GM12872 (cell line): ENCODE data around the gene PPARG.

ENCODE experiments used
- TF ChIP-seq, protein P1 (sequence below): IDR thresholded peaks from 3 replicates; pipeline ENCODE4 v1.5.1; 2011; ENCODE audit warnings: low read depth, mild to moderate bottlenecking, low read length, moderate library complexity; ENCODE audit not compliant: insufficient read depth

PPARG gene

DNA sequence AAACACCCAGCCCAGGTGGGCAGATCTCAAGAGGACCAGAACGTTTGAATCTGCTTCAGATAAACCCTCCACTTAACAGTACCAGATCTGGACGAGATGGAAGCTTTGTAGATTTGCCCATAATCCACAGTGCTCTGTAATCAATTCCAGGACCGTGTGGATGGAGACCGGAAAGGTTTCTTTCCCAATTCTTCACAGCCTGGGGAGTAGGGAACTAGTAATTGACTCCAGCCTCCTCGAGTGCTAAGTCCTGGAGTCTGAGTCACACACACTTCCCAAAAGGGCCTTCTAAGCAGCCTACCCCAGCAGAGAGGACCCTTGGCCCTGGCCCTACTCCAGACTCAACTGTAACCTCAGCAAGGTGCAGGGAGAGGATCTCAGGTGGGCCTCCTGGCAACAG is 139.3 kb downstream of the PPARG start:
- TF ChIP-seq, protein P1, sequence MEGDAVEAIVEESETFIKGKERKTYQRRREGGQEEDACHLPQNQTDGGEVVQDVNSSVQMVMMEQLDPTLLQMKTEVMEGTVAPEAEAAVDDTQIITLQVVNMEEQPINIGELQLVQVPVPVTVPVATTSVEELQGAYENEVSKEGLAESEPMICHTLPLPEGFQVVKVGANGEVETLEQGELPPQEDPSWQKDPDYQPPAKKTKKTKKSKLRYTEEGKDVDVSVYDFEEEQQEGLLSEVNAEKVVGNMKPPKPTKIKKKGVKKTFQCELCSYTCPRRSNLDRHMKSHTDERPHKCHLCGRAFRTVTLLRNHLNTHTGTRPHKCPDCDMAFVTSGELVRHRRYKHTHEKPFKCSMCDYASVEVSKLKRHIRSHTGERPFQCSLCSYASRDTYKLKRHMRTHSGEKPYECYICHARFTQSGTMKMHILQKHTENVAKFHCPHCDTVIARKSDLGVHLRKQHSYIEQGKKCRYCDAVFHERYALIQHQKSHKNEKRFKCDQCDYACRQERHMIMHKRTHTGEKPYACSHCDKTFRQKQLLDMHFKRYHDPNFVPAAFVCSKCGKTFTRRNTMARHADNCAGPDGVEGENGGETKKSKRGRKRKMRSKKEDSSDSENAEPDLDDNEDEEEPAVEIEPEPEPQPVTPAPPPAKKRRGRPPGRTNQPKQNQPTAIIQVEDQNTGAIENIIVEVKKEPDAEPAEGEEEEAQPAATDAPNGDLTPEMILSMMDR = no peak

DNA sequence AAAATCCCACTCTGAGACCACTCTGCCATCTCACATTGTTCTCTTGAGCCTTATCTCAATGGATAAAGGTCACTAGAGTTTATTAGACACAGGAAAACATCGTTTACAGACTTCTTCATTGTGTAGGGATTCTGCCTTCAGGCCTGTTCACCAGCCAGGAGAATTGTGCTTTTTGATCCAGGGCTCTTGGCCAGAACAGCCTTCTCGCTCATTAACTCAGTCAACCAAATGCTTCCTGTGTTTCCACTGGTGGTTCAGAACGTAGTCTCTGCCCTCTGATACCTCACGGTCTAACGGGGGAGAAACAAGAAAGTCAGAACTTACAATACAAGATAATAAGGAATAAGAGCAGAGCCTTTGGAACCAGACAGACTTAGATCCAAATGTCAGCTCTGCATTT is 141.2 kb downstream of the PPARG start:
- TF ChIP-seq, protein P1 = no peak

DNA sequence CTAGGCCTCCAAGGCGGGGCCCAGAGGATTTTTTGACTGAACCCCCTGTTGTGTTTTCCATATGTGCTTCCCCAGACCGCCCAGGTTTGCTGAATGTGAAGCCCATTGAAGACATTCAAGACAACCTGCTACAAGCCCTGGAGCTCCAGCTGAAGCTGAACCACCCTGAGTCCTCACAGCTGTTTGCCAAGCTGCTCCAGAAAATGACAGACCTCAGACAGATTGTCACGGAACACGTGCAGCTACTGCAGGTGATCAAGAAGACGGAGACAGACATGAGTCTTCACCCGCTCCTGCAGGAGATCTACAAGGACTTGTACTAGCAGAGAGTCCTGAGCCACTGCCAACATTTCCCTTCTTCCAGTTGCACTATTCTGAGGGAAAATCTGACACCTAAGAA is 145.0 kb downstream of the PPARG start:
- TF ChIP-seq, protein P1 = no peak

DNA sequence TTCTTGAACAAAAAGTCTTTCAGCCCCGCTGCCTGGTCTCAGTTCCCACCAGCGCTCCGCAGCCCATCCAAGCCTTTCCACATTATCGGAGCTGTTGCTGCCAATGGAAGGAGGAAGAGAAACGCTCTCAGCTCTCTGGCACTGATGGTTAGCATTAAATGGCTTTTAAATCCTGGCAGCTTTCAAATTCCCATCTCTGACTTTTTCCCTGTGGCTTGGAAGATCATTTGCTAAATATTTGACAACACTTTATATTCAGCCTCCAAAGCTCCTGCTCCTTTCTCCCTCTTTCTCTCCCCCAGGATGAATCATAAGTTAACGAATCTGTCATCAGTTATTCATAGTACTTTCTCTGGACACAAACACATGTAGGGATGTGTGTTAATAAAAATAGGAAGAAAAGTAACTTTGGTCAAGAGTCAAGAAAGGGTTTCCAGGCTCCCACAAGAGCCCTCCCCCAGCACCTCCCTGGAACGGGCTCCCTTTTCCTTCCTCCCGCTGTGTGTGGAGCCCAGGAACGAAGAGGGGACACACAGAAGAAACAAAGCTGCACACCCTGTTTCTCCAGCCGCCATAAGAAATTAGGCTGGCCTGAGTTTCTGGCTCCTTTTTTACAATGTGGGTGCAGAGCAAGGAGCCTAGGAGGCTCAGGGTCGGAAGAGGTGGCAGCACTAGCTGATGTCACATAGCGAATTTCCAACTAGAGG is 147.8 kb downstream of the PPARG start:
- TF ChIP-seq, protein P1 = no peak

DNA sequence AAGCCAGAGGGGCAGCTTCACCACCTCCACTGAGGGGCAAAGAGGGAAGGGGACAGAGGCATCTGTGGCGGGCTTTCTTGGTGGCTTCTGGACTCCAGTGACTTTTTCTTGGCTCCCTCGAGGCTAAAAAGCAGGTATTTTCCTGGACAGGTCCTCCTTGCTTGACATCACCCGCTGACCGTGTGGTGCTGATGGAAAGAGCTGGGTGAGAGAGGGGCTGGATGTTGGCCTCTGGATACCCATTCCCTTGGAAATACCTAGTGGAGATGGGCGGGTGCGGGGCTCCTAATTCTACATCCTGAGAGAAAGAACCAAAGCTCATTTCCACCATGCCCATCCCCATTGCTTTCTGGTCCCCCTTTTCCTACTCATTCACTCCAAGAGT is 148.3 kb downstream of the PPARG start:
- TF ChIP-seq, protein P1 = no peak

DNA sequence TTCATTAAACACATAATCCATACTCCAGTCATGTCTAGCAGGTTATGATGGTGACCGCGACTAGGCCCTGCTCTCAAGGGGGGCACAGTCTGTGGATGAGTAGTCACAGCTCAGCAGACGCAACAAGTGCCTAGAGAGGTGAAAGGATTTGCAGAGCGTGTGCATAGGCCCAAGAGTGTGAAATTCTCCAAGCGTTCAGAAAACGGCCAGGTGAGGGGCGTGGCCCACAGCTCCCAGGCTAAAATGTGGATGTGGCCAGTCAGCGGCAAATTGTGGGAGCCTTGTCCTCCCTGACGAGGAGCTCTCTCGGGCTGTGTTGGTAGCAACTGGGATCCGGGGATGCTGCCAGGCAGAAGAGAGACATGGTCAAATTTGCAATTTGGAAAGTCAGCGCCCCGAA is 149.0 kb downstream of the PPARG start:
- TF ChIP-seq, protein P1 = no peak

DNA sequence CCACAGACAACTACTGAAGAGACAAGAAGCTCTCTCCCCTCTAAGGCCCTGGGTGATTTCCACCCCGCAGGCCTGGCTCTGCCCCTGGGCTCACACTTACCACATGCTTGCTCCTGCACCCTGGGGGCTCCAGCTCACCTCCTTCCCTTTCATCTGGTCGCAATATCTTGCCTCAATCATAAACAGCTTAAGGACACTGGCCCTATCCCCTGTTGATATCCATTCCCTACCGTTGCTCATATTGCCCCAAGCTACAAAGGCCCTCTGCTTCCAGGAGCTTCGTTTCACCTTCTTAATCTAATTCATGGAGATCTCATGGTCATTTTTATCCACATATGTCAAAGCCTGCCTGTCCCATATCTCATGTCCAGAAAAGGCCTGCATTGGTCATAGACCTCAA is 149.4 kb downstream of the PPARG start:
- TF ChIP-seq, protein P1 = no peak
